ENCODE results near the gene ZNF197.
"Not testable (repeated sequence)": the region's sequence is repeated elsewhere in the genome, so short reads cannot be mapped to it uniquely, and the experiment has no call there.

ZNF197 gene

GRCh38 chr3:44642337-44642736, 17.5 kb downstream of the ZNF197 start:
- Histone ChIP-seq H3K9me3 (no peaks in the 10 kb centered on the region; the same call in none of the 2 replicates), H3K27me3 (ENCODE audit: low read depth) (no peaks in the 10 kb centered on the region), H3K36me3 (replicated peaks) (peaks cover 41% of the 10 kb centered on the region), H3K4me1 (no peaks in the 10 kb centered on the region), H3K4me3 (no peak overlapping the region)
- in situ Hi-C loops (cut with MboI; ENCODE audit: low sequenced_read_pairs), result no loop called here
- DNase-seq (ENCODE audit: low spot score in 2 of 2), result no peak

DNA sequence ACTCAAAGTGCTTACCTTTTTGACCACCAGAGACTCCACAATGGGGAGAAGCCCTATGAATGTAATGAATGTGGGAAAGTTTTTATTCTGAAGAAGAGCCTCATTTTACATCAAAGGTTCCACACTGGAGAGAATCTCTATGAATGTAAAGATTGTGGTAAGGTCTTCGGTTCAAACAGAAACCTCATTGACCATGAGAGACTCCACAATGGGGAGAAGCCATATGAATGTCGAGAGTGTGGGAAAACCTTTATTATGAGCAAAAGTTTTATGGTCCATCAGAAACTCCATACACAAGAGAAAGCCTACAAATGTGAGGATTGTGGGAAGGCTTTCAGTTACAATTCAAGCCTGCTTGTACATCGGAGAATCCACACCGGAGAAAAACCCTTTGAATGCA, 18.2 kb downstream of the ZNF197 start:
- peaks cover 36% of the 10 kb centered on the region for H3K36me3 ChIP-seq (replicated peaks)
- no peaks in the 10 kb centered on the region for H3K4me1 ChIP-seq
- in situ Hi-C loops (cut with MboI; ENCODE audit: low sequenced_read_pairs), result no loop called here
- no peaks in the 10 kb centered on the region; the same call in none of the 2 replicates for H3K9me3 ChIP-seq
- no peaks in the 10 kb centered on the region for H3K27me3 ChIP-seq (ENCODE audit: low read depth)
- no peak overlapping the region for H3K4me3 ChIP-seq
- DNase-seq (ENCODE audit: low spot score in 2 of 2), result no peak

DNA sequence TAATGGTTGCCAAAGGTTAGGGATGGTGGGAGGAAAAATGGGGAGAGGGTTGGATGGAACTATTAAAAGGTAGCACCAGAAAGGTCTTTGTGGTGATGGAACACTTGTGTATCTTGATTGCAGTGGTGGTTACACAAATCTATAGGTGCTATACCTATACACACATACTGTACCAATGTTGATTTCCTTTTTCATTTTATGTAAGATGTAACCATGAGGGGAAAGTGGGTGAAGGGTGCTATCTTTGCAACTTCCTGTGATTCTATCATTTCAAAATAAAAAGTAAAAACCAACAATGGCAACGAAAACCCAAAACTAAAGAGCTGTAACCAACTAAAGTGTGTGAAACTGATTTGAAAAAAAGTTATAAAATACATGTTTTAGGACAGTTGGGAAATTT, 22.9 kb downstream of the ZNF197 start:
- Histone ChIP-seq H3K36me3 (replicated peaks) (peaks cover 2% of the 10 kb centered on the region), H3K4me1 (no peaks in the 10 kb centered on the region), H3K4me3 (no peak overlapping the region), H3K27me3 (ENCODE audit: low read depth) (no peaks in the 10 kb centered on the region), H3K9me3 (no peaks in the 10 kb centered on the region; the same call in none of the 2 replicates)
- in situ Hi-C loops (cut with MboI; ENCODE audit: low sequenced_read_pairs), result no loop called here
- DNase-seq (ENCODE audit: low spot score in 2 of 2), result no peak

DNA sequence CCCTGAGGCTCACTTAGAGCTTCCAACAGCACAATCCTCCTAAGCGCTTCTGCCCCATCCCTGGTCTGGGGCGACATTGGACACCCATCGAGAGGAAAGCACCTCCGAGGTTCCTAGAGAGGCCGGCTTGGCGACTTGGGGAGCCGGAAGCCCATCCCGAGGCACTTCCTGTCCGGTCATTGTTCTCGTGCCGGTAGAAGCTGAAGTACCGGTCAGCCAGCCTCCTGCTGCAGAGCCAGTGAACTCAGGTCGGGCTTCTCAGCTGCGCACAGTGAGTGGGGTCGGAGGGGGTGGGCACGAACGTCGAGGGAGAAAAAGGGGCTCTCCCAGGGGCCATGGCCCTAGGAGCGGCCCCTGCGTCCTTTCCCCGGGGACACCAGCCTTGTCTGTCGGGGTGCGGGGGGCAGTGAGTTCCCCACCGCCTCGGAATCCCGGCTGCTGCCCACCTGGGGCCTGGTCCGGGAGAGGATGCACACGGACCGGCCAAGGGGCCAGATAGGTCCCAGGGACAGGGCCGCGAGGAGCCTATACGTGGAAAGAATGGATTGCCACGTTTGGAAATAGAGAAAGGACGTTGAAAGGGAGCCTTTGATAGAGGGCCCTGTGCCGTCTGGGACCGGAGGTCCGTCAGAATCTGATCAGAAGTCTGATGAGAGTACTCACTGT, 23.9 kb downstream of the ZNF197 start, which contains the start of gene ZNF35:
Gene ZNF35 (plus strand): TSS at position 169 of the 666 bp plus-strand sequence. CDS start 2,336 bp downstream, outside the sequence.
- in situ Hi-C loops (cut with MboI; ENCODE audit: low sequenced_read_pairs), result no loop called here
- Histone ChIP-seq H3K4me3 (no peak within 1 kb of the TSS), H3K27me3 (ENCODE audit: low read depth) (no peaks in the 10 kb centered on the region), H3K9me3 (no peaks in the 10 kb centered on the region), H3K4me1 (no peaks in the 10 kb centered on the region), H3K36me3 (replicated peaks) (no peaks in the 10 kb centered on the region)
- DNase-seq (ENCODE audit: low spot score in 2 of 2), result no peak

- no peaks in the 10 kb centered on the region for H3K9me3 ChIP-seq
- no peaks in the 10 kb centered on the region for H3K4me1 ChIP-seq
- H3K27me3 ChIP-seq (ENCODE audit: low read depth), result no peaks in the 10 kb centered on the region
- H3K36me3 ChIP-seq (replicated peaks), result no peaks in the 10 kb centered on the region
- in situ Hi-C loops (cut with MboI; ENCODE audit: low sequenced_read_pairs), result no loop called here
- no peak for DNase-seq (ENCODE audit: low spot score in 2 of 2)
- no peak overlapping the region for H3K4me3 ChIP-seq
Measured at GRCh38 chr3:44649709-44650108, 24.9 kb downstream of the ZNF197 start.

DNA sequence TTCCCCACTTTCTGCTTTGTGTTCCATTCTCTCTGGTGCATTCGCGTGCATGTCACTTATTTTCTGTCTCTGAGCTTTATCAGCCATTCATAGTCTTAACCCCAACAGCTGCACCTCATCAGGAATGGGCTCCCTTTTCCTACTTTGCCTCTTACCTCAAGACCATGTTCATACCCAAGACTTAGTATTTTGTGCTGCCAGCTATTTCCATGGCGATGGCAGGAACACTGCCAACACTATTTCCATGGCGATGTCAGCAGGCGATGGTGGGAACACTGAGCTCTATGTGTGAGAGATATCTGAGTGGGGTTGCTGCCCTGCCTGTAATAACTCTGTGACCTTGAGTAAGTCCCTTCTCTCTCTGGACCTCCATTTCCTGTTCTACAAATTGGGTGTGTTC, 29.2 kb downstream of the ZNF197 start:
- in situ Hi-C loops (cut with MboI; ENCODE audit: low sequenced_read_pairs), result no loop called here
- Histone ChIP-seq H3K4me3 (no peak overlapping the region), H3K4me1 (no peaks in the 10 kb centered on the region), H3K36me3 (replicated peaks) (no peaks in the 10 kb centered on the region), H3K9me3 (0 out of 2 replicates have a peak, but pooled peaks cover under 1% of the 10 kb centered on the region), H3K27me3 (ENCODE audit: low read depth) (no peaks in the 10 kb centered on the region)
- no peak for DNase-seq (ENCODE audit: low spot score in 2 of 2)

- Histone ChIP-seq H3K9me3 (0 out of 2 replicates have a peak, but pooled peaks cover 4% of the 10 kb centered on the region), H3K4me1 (no peaks in the 10 kb centered on the region), H3K4me3 (no peak overlapping the region), H3K27me3 (ENCODE audit: low read depth) (no peaks in the 10 kb centered on the region), H3K36me3 (replicated peaks) (no peaks in the 10 kb centered on the region)
- DNase-seq (ENCODE audit: low spot score in 2 of 2), result no peak
- in situ Hi-C loops (cut with MboI; ENCODE audit: low sequenced_read_pairs), result no loop called here
Measured at GRCh38 chr3:44659015-44659414, 34.2 kb downstream of the ZNF197 start.

GRCh38 chr3:44659434-44659833, 34.6 kb downstream of the ZNF197 start:
- H3K9me3 ChIP-seq, result 0 out of 2 replicates have a peak, but pooled peaks cover 4% of the 10 kb centered on the region
- H3K36me3 ChIP-seq (replicated peaks), result no peaks in the 10 kb centered on the region
- no peak overlapping the region for H3K4me3 ChIP-seq
- DNase-seq (ENCODE audit: low spot score in 2 of 2), result no peak
- in situ Hi-C loops (cut with MboI; ENCODE audit: low sequenced_read_pairs), result no loop called here
- no peaks in the 10 kb centered on the region for H3K4me1 ChIP-seq
- no peaks in the 10 kb centered on the region for H3K27me3 ChIP-seq (ENCODE audit: low read depth)

- in situ Hi-C loops (cut with MboI; ENCODE audit: low sequenced_read_pairs), result no loop called here
- Histone ChIP-seq H3K4me3 (no peak overlapping the region), H3K4me1 (no peaks in the 10 kb centered on the region), H3K36me3 (replicated peaks) (no peaks in the 10 kb centered on the region), H3K27me3 (ENCODE audit: low read depth) (no peaks in the 10 kb centered on the region), H3K9me3 (0 out of 2 replicates have a peak, but pooled peaks cover 4% of the 10 kb centered on the region)
- no peak for DNase-seq (ENCODE audit: low spot score in 2 of 2)
Measured at GRCh38 chr3:44661189-44661588, 36.4 kb downstream of the ZNF197 start.

- no peak overlapping the region for H3K4me3 ChIP-seq
- no peaks in the 10 kb centered on the region for H3K4me1 ChIP-seq
- in situ Hi-C loops (cut with MboI; ENCODE audit: low sequenced_read_pairs), result no loop called here
- H3K27me3 ChIP-seq (ENCODE audit: low read depth), result no peaks in the 10 kb centered on the region
- no peak for DNase-seq (ENCODE audit: low spot score in 2 of 2)
- no peaks in the 10 kb centered on the region for H3K36me3 ChIP-seq (replicated peaks)
- H3K9me3 ChIP-seq, result no peaks in the 10 kb centered on the region
Measured at GRCh38 chr3:44665173-44665572, 40.3 kb downstream of the ZNF197 start.

DNA sequence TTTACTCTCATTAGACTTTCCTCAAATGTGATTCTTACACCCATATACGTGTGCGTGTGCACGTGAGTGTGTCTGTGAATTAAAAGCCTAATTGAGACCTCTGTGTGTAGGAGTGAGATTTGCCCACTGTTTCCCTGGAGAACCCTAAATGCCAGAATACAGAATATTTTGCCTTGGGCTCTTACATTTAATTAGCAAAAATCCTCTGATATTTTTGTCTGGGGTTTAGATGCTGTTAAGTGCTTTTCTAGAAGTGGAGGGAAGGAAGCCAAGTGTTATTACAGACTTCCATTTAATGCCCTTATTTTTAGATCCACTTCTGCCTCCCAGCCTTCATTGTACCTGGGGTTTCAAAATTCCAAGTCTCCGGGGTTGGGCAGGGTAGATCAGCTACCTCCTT, 41.5 kb downstream of the ZNF197 start:
- H3K4me3 ChIP-seq, result no peak overlapping the region
- in situ Hi-C loops (cut with MboI; ENCODE audit: low sequenced_read_pairs), result no loop called here
- no peaks in the 10 kb centered on the region for H3K9me3 ChIP-seq
- H3K27me3 ChIP-seq (ENCODE audit: low read depth), result no peaks in the 10 kb centered on the region
- H3K4me1 ChIP-seq, result no peaks in the 10 kb centered on the region
- no peaks in the 10 kb centered on the region for H3K36me3 ChIP-seq (replicated peaks)
- no peak for DNase-seq (ENCODE audit: low spot score in 2 of 2)

- Histone ChIP-seq H3K4me1 (no peaks in the 10 kb centered on the region), H3K27me3 (ENCODE audit: low read depth) (no peaks in the 10 kb centered on the region), H3K4me3 (no peak overlapping the region), H3K36me3 (replicated peaks) (no peaks in the 10 kb centered on the region), H3K9me3 (no peaks in the 10 kb centered on the region)
- in situ Hi-C loops (cut with MboI; ENCODE audit: low sequenced_read_pairs), result no loop called here
- no peak for DNase-seq (ENCODE audit: low spot score in 2 of 2)
Measured at GRCh38 chr3:44669760-44670159, 44.9 kb downstream of the ZNF197 start.

- in situ Hi-C loops (cut with MboI; ENCODE audit: low sequenced_read_pairs); H3K4me3 ChIP-seq: not testable (repeated sequence)
Measured at GRCh38 chr3:44673466-44673865, 48.6 kb downstream of the ZNF197 start.

DNA sequence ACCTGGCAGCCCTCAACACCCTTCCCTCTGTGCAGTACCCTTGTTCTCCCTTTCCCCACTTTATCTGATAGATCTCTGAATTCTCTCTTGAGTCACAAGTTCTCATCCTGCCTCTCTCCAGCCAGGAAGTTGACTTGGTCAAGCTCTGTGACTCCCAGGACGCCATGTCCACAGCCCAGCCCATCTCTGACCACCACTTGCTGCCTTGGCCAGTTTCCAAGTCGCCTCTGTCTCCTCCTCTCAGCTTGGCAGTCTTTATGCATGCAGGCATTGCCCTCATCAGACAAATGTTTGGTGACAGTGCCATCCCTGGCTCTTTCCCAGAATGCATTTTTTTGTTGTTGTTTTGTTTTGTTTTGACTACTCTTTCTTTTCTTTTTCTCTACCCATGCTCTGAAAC, 49.4 kb downstream of the ZNF197 start:
- no peak overlapping the region for H3K4me3 ChIP-seq
- H3K9me3 ChIP-seq, result no peaks in the 10 kb centered on the region
- no peaks in the 10 kb centered on the region for H3K4me1 ChIP-seq
- no peak for DNase-seq (ENCODE audit: low spot score in 2 of 2)
- H3K27me3 ChIP-seq (ENCODE audit: low read depth), result no peaks in the 10 kb centered on the region
- no peaks in the 10 kb centered on the region for H3K36me3 ChIP-seq (replicated peaks)
- in situ Hi-C loops (cut with MboI; ENCODE audit: low sequenced_read_pairs), result no loop called here

More at GRCh38 chr3:44673466-44673865, 48.6 kb downstream of the ZNF197 start:
- not testable (repeated sequence) for H3K9me3 ChIP-seq; DNase-seq (ENCODE audit: low spot score in 2 of 2); H3K27me3 ChIP-seq (ENCODE audit: low read depth); H3K4me1 ChIP-seq; H3K36me3 ChIP-seq (replicated peaks)

Data from HAP-1 (cell line).